K562 (cell line): ENCODE measurements around the gene MC2R. TPM values are rescaled to one million over a fixed set of nuclear protein-coding genes. Genes with fewer than 3 reads are reported as not detected.

Experiments used
- ATAC-seq: fragments of 200-7000 bp; cut with Tn5 transposase; 3 replicates; pipeline ENCODE4 v1.9.1; 2020; ENCODE audit warnings: moderate library complexity
- BruUV-seq: library from RNA; stranded (reverse); fragments of 400-500 nt; replicated peaks from 2 replicates; lab custom pipeline; 2021; lab: Mats Ljungman, UMichigan
- CTCF ChIA-PET: fragments of 300-600 bp; formaldehyde crosslinking; extraction: SDS; loops from one replicate; lab custom pipeline; 2021; ENCODE audit warnings: low intra/inter-chr PET ratio; lab: Yijun Ruan, JAX
- POLR2A ChIA-PET: fragments of 300-600, 350-650 bp; sonication (Branson Sonifier 250); formaldehyde crosslinking; extraction: SDS; loops from one replicate; lab custom pipeline; 2021; ENCODE audit warnings: antibody characterized with exemption, inconsistent platforms; lab: Yijun Ruan, JAX
- DNase-seq, 4 experiments: peaks; one replicate each; pipeline versions ENCODE4 v3.0.0 to v3.0.0-alpha.2; 2011 to 2018; ENCODE audit warnings: low spot score in 3 of 4, mixed read lengths in 3 of 4; ENCODE audit errors: extremely low read depth in 1 of 4
- FAIRE-seq: peaks from 2 replicates; lab custom pipeline; 2011; peaks lifted over from hg19 to GRCh38; lab: Jason Lieb, UNC
- H2AFZ ChIP-seq: 2 replicates; pipeline ENCODE4 v1.6.0; 2011; ENCODE audit warnings: low read depth, low read length, control low read depth, inconsistent platforms
- H3K27ac ChIP-seq: fragments of 200-600 bp; 3 replicates; pipeline ENCODE4 v1.8.0; 2011; ENCODE audit warnings: low read depth, mild to moderate bottlenecking, control low read depth, inconsistent platforms, low read length, moderate library complexity, mixed read lengths; ENCODE audit errors: extremely low read depth
- H3K27me3 ChIP-seq, 2 experiments: fragments of 300-600 bp in 1 of 2; 2 replicates in 1 of 2; 3 replicates in 1 of 2; pipeline versions ENCODE4 v1.6.0 to v1.8.0; 2011; ENCODE audit warnings: inconsistent platforms in 2 of 2, low read length in 2 of 2, mild to moderate bottlenecking in 1 of 2, mixed read lengths in 1 of 2, moderate library complexity in 1 of 2; ENCODE audit not compliant: control insufficient read depth in 2 of 2, insufficient read depth in 2 of 2
- H3K36me3 ChIP-seq: fragments of 300-600 bp; 3 replicates; pipeline ENCODE4 v1.8.0; 2011; ENCODE audit warnings: mild to moderate bottlenecking, low read length, inconsistent platforms; ENCODE audit not compliant: control insufficient read depth, insufficient read depth
- H3K4me1 ChIP-seq, 2 experiments: fragments of 200-600 bp in 1 of 2; replicated peaks in 1 of 2; 2 replicates in 1 of 2; 3 replicates in 1 of 2; pipeline versions ENCODE4 v1.5.1 to v1.8.0; 2011; ENCODE audit warnings: inconsistent platforms in 2 of 2, low read length in 2 of 2, mild to moderate bottlenecking in 1 of 2, mixed read lengths in 1 of 2, moderate library complexity in 1 of 2; ENCODE audit not compliant: control insufficient read depth in 2 of 2, insufficient read depth in 2 of 2
- H3K4me2 ChIP-seq: 2 replicates; pipeline ENCODE4 v1.6.1; 2011; ENCODE audit warnings: low read length, control low read depth, inconsistent platforms, mixed read lengths; ENCODE audit not compliant: insufficient read depth
- H3K4me3 ChIP-seq: fragments of 200-600 bp; sonication (generic), shearing (Covaris generic); 2 replicates; pipeline ENCODE4 v1.5.1; 2016; ENCODE audit warnings: control low read depth, inconsistent platforms
- H3K79me2 ChIP-seq: fragments of 200-600 bp; 3 replicates; pipeline ENCODE4 v1.8.0; 2011; ENCODE audit warnings: low read length, inconsistent platforms; ENCODE audit not compliant: control insufficient read depth, insufficient read depth
- H3K9ac ChIP-seq, 2 experiments: 2 replicates each; pipeline versions ENCODE4 v1.6.0 to v1.6.1; 2011; ENCODE audit warnings: low read depth in 2 of 2, low read length in 2 of 2, control low read depth in 1 of 2, inconsistent platforms in 1 of 2, mild to moderate bottlenecking in 1 of 2, mixed read lengths in 1 of 2; ENCODE audit not compliant: insufficient read depth in 1 of 2
- H3K9me1 ChIP-seq: one replicate; pipeline ENCODE4 v1.6.0; 2011; ENCODE audit warnings: inconsistent platforms, mild to moderate bottlenecking, low read length, moderate library complexity; ENCODE audit not compliant: control insufficient read depth, insufficient read depth
- H3K9me3 ChIP-seq: replicated peaks from 2 replicates; pipeline ENCODE4 v1.5.1; 2011; ENCODE audit warnings: low read depth, low read length, inconsistent platforms; ENCODE audit not compliant: control insufficient read depth, insufficient read depth
- H4K20me1 ChIP-seq: replicated peaks from 2 replicates; pipeline ENCODE4 v1.6.1; 2011; ENCODE audit warnings: low read length, inconsistent platforms, mixed read lengths; ENCODE audit not compliant: control insufficient read depth, insufficient read depth
- ARNT ChIP-seq, 2 experiments: fragments of 450-650 bp; IDR thresholded peaks; 2 replicates each; pipeline ENCODE4 v1.6.1; 2016; ENCODE audit warnings: mild to moderate bottlenecking in 1 of 2
- BHLHE40 ChIP-seq: IDR thresholded peaks from 2 replicates; pipeline ENCODE4 v1.6.1; 2011; ENCODE audit warnings: low read length, improper control_type of control experiment
- BRF1 ChIP-seq: IDR thresholded peaks from 3 replicates; pipeline ENCODE4 v1.6.1; 2011; ENCODE audit warnings: borderline replicate concordance, mild to moderate bottlenecking; ENCODE audit not compliant: insufficient read length; ENCODE audit errors: extremely low read depth
- CREB3 ChIP-seq: fragments of 450-650 bp; conservative IDR thresholded peaks from 2 replicates; pipeline ENCODE4 v1.6.1; 2016; ENCODE audit warnings: missing genetic modification characterization, low read depth, mild to moderate bottlenecking, missing compliant biosample characterization, moderate library complexity
- FOXP4 ChIP-seq: sonication (generic); formaldehyde crosslinking; IDR thresholded peaks from 2 replicates; pipeline ENCODE4 v1.8.0; 2022; ENCODE audit warnings: mild to moderate bottlenecking, missing genetic modification reagents, borderline replicate concordance
- GABPA ChIP-seq: fragments of 200-800 bp; sonication (Bioruptor generic); conservative IDR thresholded peaks from 2 replicates; pipeline ENCODE4 v1.6.1; 2016; ENCODE audit warnings: low read depth, missing genetic modification characterization, missing compliant biosample characterization
- HBP1 ChIP-seq: fragments of 450-650 bp; formaldehyde crosslinking; IDR thresholded peaks from 2 replicates; pipeline ENCODE4 v1.4.0; 2022; ENCODE audit warnings: missing genetic modification characterization
- HOXB6 ChIP-seq: fragments of 250-450 bp; sonication (Bioruptor Pico); IDR thresholded peaks from 2 replicates; pipeline ENCODE4 v1.5.1; 2022; ENCODE audit warnings: mild to moderate bottlenecking, borderline replicate concordance
- POLR2A ChIP-seq: fragments of 450-650 bp; conservative IDR thresholded peaks from 2 replicates; pipeline ENCODE4 v1.6.1; 2016
- RFX5 ChIP-seq: IDR thresholded peaks from 2 replicates; pipeline ENCODE4 v1.6.1; 2011; ENCODE audit warnings: low read depth, mild to moderate bottlenecking, improper control_type of control experiment, low read length
- SAFB ChIP-seq: fragments of 200-400 bp; formaldehyde crosslinking; IDR thresholded peaks from 2 replicates; pipeline ENCODE4 v1.6.1; 2017; ENCODE audit warnings: low read depth, low read length, borderline replicate concordance
- SIRT6 ChIP-seq: IDR thresholded peaks from one replicate; pipeline ENCODE4 v1.6.1; 2012; ENCODE audit warnings: low read depth, mild to moderate bottlenecking, control low read depth, inconsistent platforms, low read length, moderate library complexity
- TEAD2 ChIP-seq: fragments of 450-650 bp; IDR thresholded peaks from 2 replicates; pipeline ENCODE4 v1.6.1; 2016; ENCODE audit warnings: missing genetic modification characterization, control low read depth, missing compliant biosample characterization
- ZNF212 ChIP-seq: fragments of 450-650 bp; formaldehyde crosslinking; IDR thresholded peaks from 2 replicates; pipeline ENCODE4 v1.4.0; 2020; ENCODE audit warnings: mild to moderate bottlenecking
- ZNF707 ChIP-seq: fragments of 250-450 bp; sonication (Bioruptor Pico); conservative IDR thresholded peaks from 2 replicates; pipeline ENCODE4 v1.8.0; 2022; ENCODE audit warnings: inconsistent platforms, mild to moderate bottlenecking, moderate library complexity
- WGBS: fragments of 100-300 bp; shearing (Covaris generic); methylation state at CpG from one replicate; pipeline ENCODE4 v1.1.6; 2016; ENCODE audit warnings: low coverage, mixed read lengths; ENCODE audit not compliant: insufficient coverage; ENCODE audit errors: missing lambda C conversion rate; 5-methylcytosine and 5-hydroxymethylcytosine counted together
- in situ Hi-C: fragments of 300-500 bp; cut with MboI; formaldehyde crosslinking; loops from 4 replicates; pipeline ENCODE4 v1.15.0; 2018; ENCODE audit warnings: inconsistent platforms, mixed read lengths
- intact Hi-C: fragments of 100-400 bp; cut with micrococcal nuclease; formaldehyde crosslinking; loops from 2 replicates; pipeline ENCODE4 v1.14.2; 2022
- polyA plus RNA-seq, 8 experiments: library from polyadenylated mRNA; depleted of rRNA in 4 of 8; stranded (reverse) in 5 of 8; unstranded in 3 of 8; fragments of >200 nt; fragmentation: Nextera tagmentation in 2 of 8; fragmentation: Illumina TruSeq in 1 of 8; extraction: Ambion mirVana in 2 of 8; extraction: Trizol in 1 of 8; gene quantifications; 2 replicates each; pipeline versions ENCODE4 v1.2.1 to v1.2.3, GENCODE V29; 2011 to 2014; ENCODE audit warnings: inconsistent platforms in 1 of 8, missing spikeins in 1 of 8
- total RNA-seq, 7 experiments: library from RNA; depleted of rRNA in 6 of 7; stranded (reverse); fragments of >200 nt in 6 of 7; fragmentation: Illumina TruSeq in 2 of 7; extraction: Trizol in 2 of 7; gene quantifications; 2 replicates each; pipeline versions ENCODE4 v1.2.1 to v1.2.3, GENCODE V29; 2011 to 2021; ENCODE audit warnings: low replicate concordance in 1 of 7
- TF ChIP-seq, protein P1 (sequence below): fragments of 250-450 bp; sonication (Bioruptor Pico); IDR thresholded peaks from 2 replicates; pipeline ENCODE4 v1.8.0; 2022; ENCODE audit warnings: inconsistent platforms

Gene MC2R
- total and polyA plus RNA-seq, 9 of the 15 experiments (the other 6 are each of a cell fraction or from before 2014, with no cell fraction given): not detected

GRCh38 chr18:13917401-13917800 is 2.1 kb upstream of the MC2R start (continued):
- no peak for TF ChIP-seq CREB3 (tag)
- no peak for TF ChIP-seq RFX5
- no peak for TF ChIP-seq ZNF707
- no peak for TF ChIP-seq HOXB6
- TF ChIP-seq POLR2A: no peak
- no peak for TF ChIP-seq BHLHE40
- TF ChIP-seq GABPA (tag): no peak

DNA sequence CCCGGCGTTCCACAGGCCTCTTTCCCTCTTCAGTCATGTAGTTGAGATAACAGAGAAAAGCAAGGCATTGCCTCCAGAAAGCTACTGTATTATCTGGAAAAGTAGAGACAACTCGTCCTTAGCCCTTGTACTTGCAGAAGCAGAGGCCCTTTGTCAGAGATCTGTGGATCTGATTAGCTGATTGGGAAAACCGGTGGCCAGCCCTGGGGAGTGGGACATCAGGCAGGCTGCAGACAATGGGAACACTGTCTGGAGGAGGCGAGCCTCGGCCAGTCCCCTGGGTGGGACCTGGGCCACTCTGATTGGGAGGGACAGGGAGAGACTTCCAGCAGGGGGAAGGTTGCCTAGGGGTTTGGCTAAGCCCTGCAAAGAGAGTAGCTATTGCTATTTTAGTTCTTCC is 1.2 kb upstream of the MC2R start:
- CTCF ChIA-PET: no interaction called here
- intact Hi-C loops: no loop called here
- 3% methylated on average over 5 of the region's 6 CpGs for WGBS
- TF ChIP-seq POLR2A: no peak
- no peak for TF ChIP-seq TEAD2 (tag)
- TF ChIP-seq SIRT6: no peak
- no peak for TF ChIP-seq BRF1
- no peak for TF ChIP-seq FOXP4 (CRISPR knock-in tag)
- TF ChIP-seq HBP1: no peak
- TF ChIP-seq ARNT (IDR thresholded peaks at IDR 0.05): no peak
- no peak for TF ChIP-seq SAFB
- TF ChIP-seq, protein P1, sequence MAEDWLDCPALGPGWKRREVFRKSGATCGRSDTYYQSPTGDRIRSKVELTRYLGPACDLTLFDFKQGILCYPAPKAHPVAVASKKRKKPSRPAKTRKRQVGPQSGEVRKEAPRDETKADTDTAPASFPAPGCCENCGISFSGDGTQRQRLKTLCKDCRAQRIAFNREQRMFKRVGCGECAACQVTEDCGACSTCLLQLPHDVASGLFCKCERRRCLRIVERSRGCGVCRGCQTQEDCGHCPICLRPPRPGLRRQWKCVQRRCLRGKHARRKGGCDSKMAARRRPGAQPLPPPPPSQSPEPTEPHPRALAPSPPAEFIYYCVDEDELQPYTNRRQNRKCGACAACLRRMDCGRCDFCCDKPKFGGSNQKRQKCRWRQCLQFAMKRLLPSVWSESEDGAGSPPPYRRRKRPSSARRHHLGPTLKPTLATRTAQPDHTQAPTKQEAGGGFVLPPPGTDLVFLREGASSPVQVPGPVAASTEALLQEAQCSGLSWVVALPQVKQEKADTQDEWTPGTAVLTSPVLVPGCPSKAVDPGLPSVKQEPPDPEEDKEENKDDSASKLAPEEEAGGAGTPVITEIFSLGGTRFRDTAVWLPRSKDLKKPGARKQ (CRISPR knock-in tag): no peak
- no peak for TF ChIP-seq ZNF212 (CRISPR knock-in tag)

More for the DNA sequence above, 1.2 kb upstream of the MC2R start:
- DNase-seq: no peak
- BruUV-seq: no TSS peak
- Histone ChIP-seq H3K4me3 (no peak overlapping the region), H3K79me2 (no peaks in the 10 kb centered on the region), H3K9me1 (no peaks in the 10 kb centered on the region), H3K27ac (no peak overlapping the region), H3K27me3 (no peaks in the 10 kb centered on the region; a peak in 1 of 5 replicates), H3K4me2 (no peak overlapping the region), H3K9me3 (no peaks in the 10 kb centered on the region), H3K9ac (no peak overlapping the region), H2AFZ (no peak overlapping the region), H3K36me3 (no peaks in the 10 kb centered on the region), H4K20me1 (no peaks in the 10 kb centered on the region), H3K4me1 (no peaks in the 10 kb centered on the region)
- no peak for FAIRE-seq
- ATAC-seq: no peak
- in situ Hi-C loops: no loop called here
- POLR2A ChIA-PET: interaction anchor here (0.7 kb wide), 1 partner anchor 22 kb away, joined by 4 read pairs; no protein-coding TSS in a partner anchor
